Vagina (tissue), 2 donors: ENCODE results near the gene ERBB4.

ENCODE experiments used
- CTCF ChIP-seq, 3 experiments: fragments of 450-650 bp in 2 of 3; fragments of 200-600 bp in 1 of 3; sonication (generic) in 1 of 3; IDR thresholded peaks; one replicate each; pipeline ENCODE4 v1.5.1; 2017 to 2019; ENCODE audit warnings: antibody characterized with exemption in 3 of 3, mild to moderate bottlenecking in 2 of 3, moderate library complexity in 2 of 3
- POLR2A ChIP-seq, 2 donors: fragments of 450-650 bp; IDR thresholded peaks; one replicate each; pipeline ENCODE4 v1.6.1; 2017; ENCODE audit warnings: antibody characterized with exemption in 2 of 2, mild to moderate bottlenecking in 2 of 2, moderate library complexity in 2 of 2

GRCh38 chr2:211709389-211709788 lies 829.2 kb downstream of the ERBB4 start:
- TF ChIP-seq CTCF (IDR thresholded peaks at IDR 0.05): no peak
- TF ChIP-seq POLR2A (IDR thresholded peaks at IDR 0.05): no peak
